HG02884 (cell line): ENCODE measurements around the gene IRF6.

Experiments used
- ATAC-seq: cut with Tn5 transposase; IDR thresholded peaks from one replicate; pipeline ENCODE4 v1.9.1; 2021; ENCODE audit warnings: mild to moderate bottlenecking, moderate library complexity; ENCODE audit not compliant: unreplicated experiment

The IRF6 gene

DNA sequence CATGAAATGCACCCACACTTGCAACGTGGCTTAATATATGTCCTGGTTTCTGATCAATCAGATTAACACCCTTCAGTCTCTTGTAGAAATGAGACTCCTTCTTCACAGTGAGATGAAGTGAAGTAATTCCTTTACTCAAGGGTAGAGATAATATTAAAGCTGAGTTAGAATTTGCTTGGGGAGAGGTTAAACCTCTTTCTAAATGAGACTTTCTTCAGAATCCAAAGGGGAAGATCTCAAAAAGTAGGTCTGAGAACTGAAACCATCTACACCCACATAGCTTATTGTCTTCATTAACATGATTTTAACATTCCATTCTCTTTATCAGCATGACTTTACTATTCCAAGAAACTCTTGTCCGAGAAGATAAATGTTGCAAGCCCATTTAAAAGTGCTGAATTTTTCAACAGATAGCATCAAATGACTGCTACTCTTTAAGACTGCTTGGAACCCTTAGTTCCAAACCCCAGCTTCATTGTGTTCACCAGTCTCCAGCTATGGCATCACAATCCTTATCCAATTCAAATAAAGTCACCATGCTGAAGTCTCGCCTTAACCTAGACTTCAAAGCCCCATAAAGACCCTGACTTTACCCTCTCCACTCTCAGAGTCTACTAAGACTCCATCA lies 69.3 kb downstream of the IRF6 start:
- ATAC-seq: no peak
